A549 (cell line): ENCODE results near the gene LMBR1. TPM values are rescaled to one million over a fixed set of nuclear protein-coding genes. Genes with fewer than 3 reads are reported as not detected.

Experiments used
- ATAC-seq, 2 experiments: fragments of 200-7000 bp in 1 of 2; fragments of >200 bp in 1 of 2; cut with Nextera tagmentation in 1 of 2; cut with Tn5 transposase in 1 of 2; 3 replicates each; pipeline versions ENCODE4 v1.8.0 to v1.9.1; 2018 to 2020; ENCODE audit warnings: mild to moderate bottlenecking in 1 of 2, moderate library complexity in 1 of 2
- CTCF ChIA-PET: fragments of 300-600 bp; sonication (Branson Sonifier 250); formaldehyde crosslinking; extraction: SDS; loops from one replicate; lab custom pipeline; 2021; ENCODE audit warnings: antibody characterized with exemption, inconsistent platforms; lab: Yijun Ruan, JAX
- POLR2A ChIA-PET: fragments of 350-600 bp; formaldehyde crosslinking; extraction: SDS; loops from one replicate; lab custom pipeline; 2021; ENCODE audit warnings: antibody characterized with exemption, inconsistent platforms; lab: Yijun Ruan, JAX
- DNase-seq, 2 experiments: peaks; one replicate each; pipeline versions ENCODE4 v3.0.0 to v3.0.0-alpha.2; 2011 to 2016; ENCODE audit warnings: low read depth in 1 of 2, low spot score in 1 of 2
- FAIRE-seq: peaks from 2 replicates; lab custom pipeline; 2011; peaks lifted over from hg19 to GRCh38; lab: Jason Lieb, UNC
- H3K27ac ChIP-seq, 2 experiments: fragments of >200 bp; sonication (Bioruptor Twin); formaldehyde crosslinking; 3 replicates each; pipeline ENCODE4 v1.5.1; 2016 to 2017
- H3K4me1 ChIP-seq: fragments of >200 bp; sonication (Bioruptor Twin); formaldehyde crosslinking; 3 replicates; pipeline ENCODE4 v1.6.1; 2016
- H3K4me2 ChIP-seq: fragments of >200 bp; sonication (Bioruptor Twin); formaldehyde crosslinking; 3 replicates; pipeline ENCODE4 v1.6.1; 2016
- H3K4me3 ChIP-seq: fragments of >200 bp; sonication (Bioruptor Twin); formaldehyde crosslinking; 3 replicates; pipeline ENCODE4 v1.5.1; 2016
- H3K9me3 ChIP-seq: fragments of >200 bp; sonication (Bioruptor Twin); formaldehyde crosslinking; 3 replicates; pipeline ENCODE4 v1.6.1; 2016
- CBX8 ChIP-seq: fragments of 200-600 bp; sonication (generic); IDR thresholded peaks from 2 replicates; pipeline ENCODE4 v1.6.1; 2016
- CEBPB ChIP-seq, 2 experiments: fragments of >200 bp in 1 of 2; sonication (Bioruptor Twin) in 1 of 2; formaldehyde crosslinking in 1 of 2; IDR thresholded peaks; 2 replicates each; pipeline ENCODE4 v1.6.1; 2012 to 2016
- CHD2 ChIP-seq: fragments of 150-350 bp; IDR thresholded peaks from 2 replicates; pipeline ENCODE4 v1.6.1; 2014; ENCODE audit warnings: low read length; ENCODE audit not compliant: partially characterized antibody
- CHD4 ChIP-seq: fragments of 200-600 bp; sonication (generic); IDR thresholded peaks from 2 replicates; pipeline ENCODE4 v1.6.1; 2016; ENCODE audit warnings: antibody characterized with exemption, mild to moderate bottlenecking, borderline replicate concordance
- EHF ChIP-seq: fragments of 250-450 bp; sonication (Bioruptor Pico); IDR thresholded peaks from 2 replicates; pipeline ENCODE4 v1.5.0; 2020; ENCODE audit warnings: mild to moderate bottlenecking
- FOSB ChIP-seq: fragments of 250-450 bp; sonication (Bioruptor Pico); IDR thresholded peaks from 2 replicates; pipeline ENCODE4 v1.5.0; 2020; ENCODE audit warnings: mild to moderate bottlenecking, moderate library complexity
- FOSL2 ChIP-seq, 2 experiments: fragments of 450-650 bp in 1 of 2; fragments of >200 bp in 1 of 2; sonication (Bioruptor Twin) in 1 of 2; formaldehyde crosslinking; IDR thresholded peaks; 2 replicates each; pipeline versions ENCODE4 v1.5.0 to v1.6.1; 2016 to 2020; ENCODE audit warnings: mild to moderate bottlenecking in 1 of 2, moderate library complexity in 1 of 2
- GATA3 ChIP-seq: IDR thresholded peaks from 2 replicates; pipeline ENCODE4 v1.6.1; 2012; ENCODE audit warnings: borderline replicate concordance
- HDAC2 ChIP-seq: fragments of 200-600 bp; sonication (generic); IDR thresholded peaks from 2 replicates; pipeline ENCODE4 v1.6.1; 2016
- HEYL ChIP-seq: fragments of 250-450 bp; sonication (Bioruptor Pico); IDR thresholded peaks from 2 replicates; pipeline ENCODE4 v1.8.0; 2021; ENCODE audit warnings: mild to moderate bottlenecking, moderate library complexity
- JUNB ChIP-seq: fragments of >200 bp; sonication (Bioruptor Twin); formaldehyde crosslinking; IDR thresholded peaks from 2 replicates; pipeline ENCODE4 v1.6.1; 2016
- KDM1A ChIP-seq: fragments of 200-600 bp; sonication (generic); IDR thresholded peaks from 2 replicates; pipeline ENCODE4 v1.6.1; 2016; ENCODE audit warnings: low read depth, mild to moderate bottlenecking
- MAFK ChIP-seq: fragments of 450-650 bp; IDR thresholded peaks from 2 replicates; pipeline ENCODE4 v1.6.1; 2014; ENCODE audit not compliant: partially characterized antibody
- MYC ChIP-seq: IDR thresholded peaks from 2 replicates; pipeline ENCODE4 v1.6.1; 2012; ENCODE audit warnings: mild to moderate bottlenecking, inconsistent platforms, low read length, improper control_type of control experiment, borderline replicate concordance
- NFE2L2 ChIP-seq: fragments of 150-350 bp; conservative IDR thresholded peaks from 2 replicates; pipeline ENCODE4 v1.6.1; 2014; ENCODE audit warnings: low read length
- NPAS2 ChIP-seq: fragments of 250-450 bp; sonication (Bioruptor Pico); IDR thresholded peaks from 2 replicates; pipeline ENCODE4 v1.8.0; 2022; ENCODE audit warnings: mild to moderate bottlenecking, moderate library complexity, borderline replicate concordance
- NR3C1 ChIP-seq: fragments of >200 bp; sonication (Bioruptor Twin); formaldehyde crosslinking; IDR thresholded peaks from 3 replicates; pipeline ENCODE4 v1.6.1; 2017
- PHF8 ChIP-seq: fragments of 200-600 bp; sonication (generic); IDR thresholded peaks from 2 replicates; pipeline ENCODE4 v1.6.1; 2016; ENCODE audit warnings: low read depth, mild to moderate bottlenecking, antibody characterized with exemption, moderate library complexity, borderline replicate concordance
- POLR2A ChIP-seq: IDR thresholded peaks from 2 replicates; pipeline ENCODE4 v1.6.1; 2012; ENCODE audit warnings: mild to moderate bottlenecking, low read length
- RAD21 ChIP-seq, 2 experiments: fragments of >200 bp in 1 of 2; sonication (Bioruptor Twin) in 1 of 2; formaldehyde crosslinking in 1 of 2; IDR thresholded peaks in 1 of 2; conservative IDR thresholded peaks in 1 of 2; 2 replicates in 1 of 2; 3 replicates in 1 of 2; pipeline ENCODE4 v1.6.1; 2012 to 2018; ENCODE audit warnings: inconsistent platforms in 1 of 2
- RCOR1 ChIP-seq: fragments of 150-350 bp; IDR thresholded peaks from 2 replicates; pipeline ENCODE4 v1.6.1; 2014; ENCODE audit warnings: antibody characterized with exemption, low read length, low read depth
- TFCP2L1 ChIP-seq: fragments of 250-450 bp; sonication (Bioruptor Pico); IDR thresholded peaks from 2 replicates; pipeline ENCODE4 v1.5.0; 2021; ENCODE audit warnings: mild to moderate bottlenecking
- TP53 ChIP-seq: fragments of 250-450 bp; sonication (Bioruptor Pico); IDR thresholded peaks from 2 replicates; pipeline ENCODE4 v1.5.0; 2021; ENCODE audit warnings: mild to moderate bottlenecking, moderate library complexity
- ZFP36 ChIP-seq: fragments of 450-650 bp; IDR thresholded peaks from 2 replicates; pipeline ENCODE4 v1.6.1; 2014; ENCODE audit warnings: borderline replicate concordance; ENCODE audit not compliant: partially characterized antibody
- ZNF302 ChIP-seq: fragments of 250-450 bp; sonication (Bioruptor Pico); IDR thresholded peaks from 2 replicates; pipeline ENCODE4 v1.9.0; 2021; ENCODE audit warnings: inconsistent platforms, mild to moderate bottlenecking, moderate library complexity
- WGBS: methylation state at CpG from one replicate; pipeline ENCODE4 v1.1.6; 2017; ENCODE audit errors: missing lambda C conversion rate; 5-methylcytosine and 5-hydroxymethylcytosine counted together
- polyA plus RNA-seq, 4 experiments: library from polyadenylated mRNA; depleted of rRNA in 3 of 4; stranded (reverse); fragments of >200 nt; fragmentation: RNase III in 1 of 4; extraction: RNeasy Plus Mini Kit Qiagen cat#74134 plus additional on column Dnase treatment in 1 of 4; gene quantifications; 2 replicates in 3 of 4; 3 replicates in 1 of 4; pipeline ENCODE4 v1.2.3, GENCODE V29; 2011 to 2017
- TF ChIP-seq, protein P1 (sequence below): IDR thresholded peaks from 2 replicates; pipeline ENCODE4 v1.6.1; 2012; ENCODE audit warnings: low read depth, borderline replicate concordance
- TF ChIP-seq, protein P2 (sequence below): IDR thresholded peaks from 2 replicates; pipeline ENCODE4 v1.6.1; 2012
- TF ChIP-seq, protein P3 (sequence below): fragments of 250-450 bp; sonication (Bioruptor Pico); IDR thresholded peaks from 2 replicates; pipeline ENCODE4 v1.5.0; 2020; ENCODE audit warnings: low read depth, mild to moderate bottlenecking, moderate library complexity
- TF ChIP-seq, protein P4 (sequence below): fragments of 250-450 bp; sonication (Bioruptor Pico); IDR thresholded peaks from 2 replicates; pipeline ENCODE4 v1.5.0; 2021; ENCODE audit warnings: mild to moderate bottlenecking, moderate library complexity, borderline replicate concordance
- TF ChIP-seq, protein P5 (sequence below): fragments of >200 bp; sonication (Bioruptor Twin); formaldehyde crosslinking; IDR thresholded peaks from 2 replicates; pipeline ENCODE4 v1.6.1; 2016

Gene LMBR1
- polyA plus RNA-seq, 2 of the 4 experiments (the other 2 are of a cell fraction): 33.2 to 42.3 TPM

DNA sequence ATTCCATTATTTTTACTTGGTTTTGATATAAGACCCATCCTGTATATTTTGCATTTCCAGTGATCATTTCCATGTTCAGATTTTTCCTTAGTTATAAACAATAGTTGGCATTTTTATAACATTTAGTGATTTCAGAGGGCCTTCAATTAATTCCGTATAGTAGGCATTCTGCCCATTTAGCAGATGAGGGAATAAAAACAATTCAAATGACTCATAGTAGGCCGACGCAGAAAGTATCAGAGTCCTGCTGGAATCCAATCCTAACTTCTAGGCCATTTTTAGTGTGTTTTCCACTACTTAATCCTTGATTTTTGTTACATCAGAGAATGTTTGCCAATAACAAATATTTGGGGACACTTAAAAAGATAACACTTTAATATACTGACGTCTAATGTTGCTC, 237.0 kb downstream of the LMBR1 start:
- CTCF ChIA-PET: no interaction called here
- TF ChIP-seq RCOR1 (no peak), PHF8 (no peak), TFCP2L1 (no peak), POLR2A (no peak), CHD2 (no peak), HEYL (no peak), MYC (no peak), HDAC2 (no peak), TP53 (CRISPR knock-in tag) (no peak), ZNF302 (CRISPR knock-in tag) (no peak), MAFK (no peak), NFE2L2 (no peak), FOSB (CRISPR knock-in tag) (no peak), CEBPB (IDR thresholded peaks at IDR 0.05) (no peak), KDM1A (no peak), CHD4 (no peak), NPAS2 (no peak)
- TF ChIP-seq, protein P1, sequence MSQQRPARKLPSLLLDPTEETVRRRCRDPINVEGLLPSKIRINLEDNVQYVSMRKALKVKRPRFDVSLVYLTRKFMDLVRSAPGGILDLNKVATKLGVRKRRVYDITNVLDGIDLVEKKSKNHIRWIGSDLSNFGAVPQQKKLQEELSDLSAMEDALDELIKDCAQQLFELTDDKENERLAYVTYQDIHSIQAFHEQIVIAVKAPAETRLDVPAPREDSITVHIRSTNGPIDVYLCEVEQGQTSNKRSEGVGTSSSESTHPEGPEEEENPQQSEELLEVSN: no peak
- TF ChIP-seq, protein P2, sequence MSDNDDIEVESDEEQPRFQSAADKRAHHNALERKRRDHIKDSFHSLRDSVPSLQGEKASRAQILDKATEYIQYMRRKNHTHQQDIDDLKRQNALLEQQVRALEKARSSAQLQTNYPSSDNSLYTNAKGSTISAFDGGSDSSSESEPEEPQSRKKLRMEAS: no peak
- DNase-seq (no peak), ATAC-seq (no peak), FAIRE-seq (no peak)
- Histone ChIP-seq H3K27ac (no peak overlapping the region), H3K4me2 (no peak overlapping the region), H3K9me3 (peaks cover 4% of the 10 kb centered on the region; the same call in 2 of the 3 replicates), H3K4me1 (no peaks in the 10 kb centered on the region), H3K4me3 (no peak overlapping the region)
- POLR2A ChIA-PET: no interaction called here
- WGBS: 75% methylated on average over 4 of the region's 4 CpGs

DNA sequence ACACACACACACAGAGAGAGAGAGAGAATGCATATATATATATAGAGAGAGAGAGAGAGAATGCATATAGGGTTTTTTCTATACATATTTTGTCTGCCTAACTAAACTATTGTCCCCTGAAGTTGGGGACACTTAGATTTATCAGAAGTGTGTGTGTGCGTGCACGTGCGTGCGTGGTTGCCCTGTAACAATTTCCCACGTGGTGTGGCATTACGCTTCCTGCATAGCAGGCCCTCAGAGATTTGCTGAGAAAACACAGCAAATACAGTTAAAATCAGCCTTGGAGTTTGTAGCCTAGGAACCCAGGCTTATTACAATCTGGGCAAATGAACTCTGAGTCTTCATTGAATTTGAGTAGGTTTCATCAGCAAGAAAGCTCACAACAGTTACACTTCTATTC, 237.7 kb downstream of the LMBR1 start:
- Histone ChIP-seq H3K4me1 (no peaks in the 10 kb centered on the region), H3K4me2 (no peak overlapping the region), H3K4me3 (no peak overlapping the region), H3K9me3 (peaks cover 11% of the 10 kb centered on the region), H3K27ac (no peak overlapping the region)
- 88% methylated on average over 6 of the region's 6 CpGs for WGBS
- ChIA-PET POLR2A (no interaction called here), CTCF (no interaction called here)
- FAIRE-seq (no peak), ATAC-seq (no peak), DNase-seq (no peak)
- TF ChIP-seq, protein P3, sequence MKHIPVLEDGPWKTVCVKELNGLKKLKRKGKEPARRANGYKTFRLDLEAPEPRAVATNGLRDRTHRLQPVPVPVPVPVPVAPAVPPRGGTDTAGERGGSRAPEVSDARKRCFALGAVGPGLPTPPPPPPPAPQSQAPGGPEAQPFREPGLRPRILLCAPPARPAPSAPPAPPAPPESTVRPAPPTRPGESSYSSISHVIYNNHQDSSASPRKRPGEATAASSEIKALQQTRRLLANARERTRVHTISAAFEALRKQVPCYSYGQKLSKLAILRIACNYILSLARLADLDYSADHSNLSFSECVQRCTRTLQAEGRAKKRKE (CRISPR knock-in tag): no peak
- TF ChIP-seq NR3C1: no peak
- TF ChIP-seq CBX8: no peak
- no peak for TF ChIP-seq FOSB (CRISPR knock-in tag)

DNA sequence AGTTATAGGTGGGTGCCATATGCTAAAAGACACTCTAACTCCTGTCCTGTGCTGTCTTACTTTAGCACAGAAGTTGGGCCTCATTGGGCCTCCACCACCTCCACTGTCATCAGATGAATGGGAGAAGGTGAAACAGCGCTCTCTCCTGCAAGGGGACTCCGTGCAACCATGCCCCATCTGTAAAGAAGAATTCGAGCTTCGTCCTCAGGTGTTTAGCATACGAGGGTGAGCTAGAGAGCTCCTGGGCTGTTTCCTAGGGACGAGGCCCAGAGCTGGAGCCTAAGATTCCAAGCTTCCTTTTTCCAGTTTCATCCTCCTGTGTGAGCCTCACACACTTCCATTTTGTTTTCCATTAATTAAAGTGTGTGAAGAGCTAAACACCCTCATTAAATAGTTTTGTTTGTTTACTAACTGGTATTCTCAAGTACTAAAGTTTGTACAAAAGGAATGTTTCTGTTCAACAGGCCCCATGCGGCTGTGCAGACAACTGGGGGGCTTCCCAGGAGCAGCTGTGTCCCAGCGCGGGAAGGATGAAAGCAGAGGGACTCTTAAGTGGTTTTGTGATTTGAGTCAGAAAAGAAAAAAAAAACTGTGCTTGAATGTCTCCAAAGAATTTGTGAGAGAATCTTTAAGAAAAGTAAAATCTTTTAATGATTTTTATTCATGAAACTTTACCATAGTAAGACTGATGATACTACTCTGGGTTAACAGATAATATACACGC, 238.3 kb downstream of the LMBR1 start:
- 90% methylated on average over 10 of the region's 10 CpGs for WGBS
- ChIA-PET POLR2A (no interaction called here), CTCF (interaction anchor here (1.9 kb wide), 1 partner anchor 17 kb away, joined by 4 read pairs; no protein-coding TSS in a partner anchor)
- ATAC-seq: no peak
- H3K27ac ChIP-seq: no peak overlapping the region
- DNase-seq: no peak
- FAIRE-seq: no peak
- no peaks in the 10 kb centered on the region for H3K4me1 ChIP-seq
- no peak overlapping the region for H3K4me2 ChIP-seq
- H3K4me3 ChIP-seq: no peak overlapping the region
- H3K9me3 ChIP-seq: peaks cover 13% of the 10 kb centered on the region
- TF ChIP-seq NR3C1: no peak
- TF ChIP-seq, protein P4, sequence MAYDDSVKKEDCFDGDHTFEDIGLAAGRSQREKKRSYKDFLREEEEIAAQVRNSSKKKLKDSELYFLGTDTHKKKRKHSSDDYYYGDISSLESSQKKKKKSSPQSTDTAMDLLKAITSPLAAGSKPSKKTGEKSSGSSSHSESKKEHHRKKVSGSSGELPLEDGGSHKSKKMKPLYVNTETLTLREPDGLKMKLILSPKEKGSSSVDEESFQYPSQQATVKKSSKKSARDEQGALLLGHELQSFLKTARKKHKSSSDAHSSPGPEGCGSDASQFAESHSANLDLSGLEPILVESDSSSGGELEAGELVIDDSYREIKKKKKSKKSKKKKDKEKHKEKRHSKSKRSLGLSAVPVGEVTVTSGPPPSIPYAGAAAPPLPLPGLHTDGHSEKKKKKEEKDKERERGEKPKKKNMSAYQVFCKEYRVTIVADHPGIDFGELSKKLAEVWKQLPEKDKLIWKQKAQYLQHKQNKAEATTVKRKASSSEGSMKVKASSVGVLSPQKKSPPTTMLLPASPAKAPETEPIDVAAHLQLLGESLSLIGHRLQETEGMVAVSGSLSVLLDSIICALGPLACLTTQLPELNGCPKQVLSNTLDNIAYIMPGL (CRISPR knock-in tag): no peak
- TF ChIP-seq TP53 (CRISPR knock-in tag): no peak
- TF ChIP-seq, protein P3 (CRISPR knock-in tag): no peak
- TF ChIP-seq, protein P2: no peak
- TF ChIP-seq, protein P5, sequence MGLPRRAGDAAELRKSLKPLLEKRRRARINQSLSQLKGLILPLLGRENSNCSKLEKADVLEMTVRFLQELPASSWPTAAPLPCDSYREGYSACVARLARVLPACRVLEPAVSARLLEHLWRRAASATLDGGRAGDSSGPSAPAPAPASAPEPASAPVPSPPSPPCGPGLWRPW: no peak
- no peak for TF ChIP-seq HDAC2
- no peak for TF ChIP-seq JUNB
- no peak for TF ChIP-seq POLR2A
- no peak for TF ChIP-seq GATA3
- TF ChIP-seq RAD21 (conservative IDR thresholded peaks at IDR 0.05 in 1 of 2, IDR thresholded peaks at IDR 0.05 in 1 of 2): no peak
- no peak for TF ChIP-seq EHF (CRISPR knock-in tag)
- no peak for TF ChIP-seq FOSL2 (IDR thresholded peaks at IDR 0.05)
- TF ChIP-seq FOSL2 (CRISPR knock-in tag; IDR thresholded peaks at IDR 0.05): no peak
- TF ChIP-seq, protein P1: no peak
- TF ChIP-seq ZFP36: no peak
